ENCODE data around the gene ENPP6. TPM values are rescaled to one million over a fixed set of nuclear protein-coding genes. Genes with fewer than 3 reads are reported as not detected.

The ENPP6 gene
- total and polyA plus RNA-seq, 2 donors (not counting 3 experiments of a cell fraction or from before 2014, with no cell fraction given) = not detected

- no peak overlapping the region for H3K9ac ChIP-seq (replicated peaks; ENCODE audit: extremely low read depth, insufficient read depth, low read length)
- dilution Hi-C loops (cut with MboI; ENCODE audit: extremely low pct_ligation_motif_present, low sequenced_read_pairs) = no loop called here
- no peaks in the 10 kb centered on the region for H4K20me1 ChIP-seq (replicated peaks; ENCODE audit: control insufficient read depth, extremely low read depth, insufficient read depth, low read length)
- peaks cover 3% of the 10 kb centered on the region in 2 experiments for H3K27me3 ChIP-seq (ENCODE audit: control insufficient read depth in 2 of 2, insufficient read depth in 2 of 2, low read length in 2 of 2)
- no peak overlapping the region for H3K27ac ChIP-seq (ENCODE audit: insufficient read depth, low read depth, low read length)
- TF ChIP-seq CTCF (IDR thresholded peaks at IDR 0.05; ENCODE audit: extremely low read depth in 1 of 2, insufficient read depth in 1 of 2, low read depth in 1 of 2, low read length in 2 of 2) (no peak), FOS (IDR thresholded peaks at IDR 0.05; ENCODE audit: borderline replicate concordance, insufficient read depth, low read length) (no peak), MAX (IDR thresholded peaks at IDR 0.05; ENCODE audit: insufficient read depth, insufficient read length) (no peak), JUN (IDR thresholded peaks at IDR 0.05; ENCODE audit: borderline replicate concordance, insufficient read depth, insufficient read length, low read depth) (no peak), POLR2A (IDR thresholded peaks at IDR 0.05; ENCODE audit: low read depth, low read length) (no peak), POLR2AphosphoS5 (IDR thresholded peaks at IDR 0.05; ENCODE audit: insufficient read depth, low read depth, low read length) (no peak), GATA2 (IDR thresholded peaks at IDR 0.05; ENCODE audit: insufficient read depth, insufficient read length, low read depth, low read length) (no peak), MYC (IDR thresholded peaks at IDR 0.05; ENCODE audit: low read depth, low read length) (no peak), EZH2 (IDR thresholded peaks at IDR 0.05; ENCODE audit: borderline replicate concordance, low read depth, low read length, severe bottlenecking) (no peak)
- intact Hi-C loops (cut with micrococcal nuclease) = no loop called here
- POLR2A ChIA-PET = no interaction called here
- H3K4me3 ChIP-seq (replicated peaks in 1 of 3; ENCODE audit: insufficient read depth in 1 of 3, low read depth in 1 of 3, low read length in 3 of 3) = no peak overlapping the region
- no peak overlapping the region for H2AFZ ChIP-seq (ENCODE audit: low read depth, low read length)
- no peak for DNase-seq (ENCODE audit: low read depth, low spot score)
- no peaks in the 10 kb centered on the region for H3K36me3 ChIP-seq (ENCODE audit: control insufficient read depth in 2 of 2, extremely low read depth in 1 of 2, insufficient read depth in 2 of 2, low read length in 2 of 2)
- no peaks in the 10 kb centered on the region for H3K4me1 ChIP-seq (ENCODE audit: control insufficient read depth, extremely low read depth, insufficient read depth, low read length)
- H3K9me1 ChIP-seq (replicated peaks; ENCODE audit: control insufficient read depth, extremely low read depth, insufficient read depth, low read length) = no peaks in the 10 kb centered on the region
- H3K9me3 ChIP-seq (replicated peaks; ENCODE audit: control insufficient read depth, insufficient read depth, low read length) = no peaks in the 10 kb centered on the region
- CTCF ChIA-PET = interaction anchor here (0.8 kb wide), 1 partner anchor 13 kb away, joined by 3 read pairs; no protein-coding TSS in a partner anchor
- FAIRE-seq = no peak
- no peak overlapping the region for H3K4me2 ChIP-seq (ENCODE audit: insufficient read depth, low read length)
- no peaks in the 10 kb centered on the region for H3K79me2 ChIP-seq (ENCODE audit: control insufficient read depth, insufficient read depth, low read length)
- no TSS peak for BruUV-seq (replicated peaks)
These were observed 20.5 kb upstream of the ENPP6 start for GRCh38 chr4:184238072-184238745.

All from endothelial cell of umbilical vein (primary cell).